Smooth muscle cell of the brain vasculature (primary cell): Measurements from ENCODE around the gene RNF130.

Experiments
- DNase-seq: peaks from one replicate; pipeline ENCODE4 v3.0.0-alpha.2; 2012; ENCODE audit warnings: low read depth, low spot score

The RNF130 gene

GRCh38 chr5:179918742-179919486 lies 152.6 kb downstream of the RNF130 start:
- no peak for DNase-seq

GRCh38 chr5:179916523-179916922 lies 155.0 kb downstream of the RNF130 start:
- no peak for DNase-seq

- no peak for DNase-seq
These were observed 156.1 kb downstream of the RNF130 start for GRCh38 chr5:179915406-179915935.

- peak; percentile 3 for DNase-seq
These were observed 157.4 kb downstream of the RNF130 start for GRCh38 chr5:179914032-179914755.

GRCh38 chr5:179913461-179913860 lies 158.1 kb downstream of the RNF130 start:
- DNase-seq: no peak

- no peak for DNase-seq
These were observed 158.6 kb downstream of the RNF130 start for GRCh38 chr5:179912951-179913350.

GRCh38 chr5:179912386-179912785 lies 159.2 kb downstream of the RNF130 start:
- DNase-seq: no peak

- DNase-seq: no peak
These were observed 162.3 kb downstream of the RNF130 start for GRCh38 chr5:179909224-179909623.

- no peak for DNase-seq
These were observed 163.0 kb downstream of the RNF130 start for GRCh38 chr5:179908528-179908927.

GRCh38 chr5:179907556-179908324 lies 163.8 kb downstream of the RNF130 start, which contains the start of gene TBC1D9B:
TSS of gene TBC1D9B (minus strand) at chr5:179907897. CDS start at chr5:179907821, 76 bp downstream.
- DNase-seq: peak; percentile 10

- no peak for DNase-seq
These were observed 164.6 kb downstream of the RNF130 start for GRCh38 chr5:179906795-179907555.

GRCh38 chr5:179906294-179906794 lies 165.2 kb downstream of the RNF130 start:
- DNase-seq: no peak

GRCh38 chr5:179905161-179905560 lies 166.4 kb downstream of the RNF130 start:
- no peak for DNase-seq
